GM10266 (cell line): ENCODE data around the gene CEP128.

Experiments
- DNase-seq: peaks from one replicate; pipeline ENCODE4 v3.0.0; 2012; ENCODE audit errors: extremely low spot score
- TF ChIP-seq, protein P1 (sequence below): IDR thresholded peaks from 2 replicates; pipeline ENCODE4 v1.5.1; 2012; ENCODE audit warnings: mild to moderate bottlenecking, low read depth; ENCODE audit not compliant: control insufficient read depth, insufficient read depth; ENCODE audit errors: missing control alignments

CEP128 gene

DNA sequence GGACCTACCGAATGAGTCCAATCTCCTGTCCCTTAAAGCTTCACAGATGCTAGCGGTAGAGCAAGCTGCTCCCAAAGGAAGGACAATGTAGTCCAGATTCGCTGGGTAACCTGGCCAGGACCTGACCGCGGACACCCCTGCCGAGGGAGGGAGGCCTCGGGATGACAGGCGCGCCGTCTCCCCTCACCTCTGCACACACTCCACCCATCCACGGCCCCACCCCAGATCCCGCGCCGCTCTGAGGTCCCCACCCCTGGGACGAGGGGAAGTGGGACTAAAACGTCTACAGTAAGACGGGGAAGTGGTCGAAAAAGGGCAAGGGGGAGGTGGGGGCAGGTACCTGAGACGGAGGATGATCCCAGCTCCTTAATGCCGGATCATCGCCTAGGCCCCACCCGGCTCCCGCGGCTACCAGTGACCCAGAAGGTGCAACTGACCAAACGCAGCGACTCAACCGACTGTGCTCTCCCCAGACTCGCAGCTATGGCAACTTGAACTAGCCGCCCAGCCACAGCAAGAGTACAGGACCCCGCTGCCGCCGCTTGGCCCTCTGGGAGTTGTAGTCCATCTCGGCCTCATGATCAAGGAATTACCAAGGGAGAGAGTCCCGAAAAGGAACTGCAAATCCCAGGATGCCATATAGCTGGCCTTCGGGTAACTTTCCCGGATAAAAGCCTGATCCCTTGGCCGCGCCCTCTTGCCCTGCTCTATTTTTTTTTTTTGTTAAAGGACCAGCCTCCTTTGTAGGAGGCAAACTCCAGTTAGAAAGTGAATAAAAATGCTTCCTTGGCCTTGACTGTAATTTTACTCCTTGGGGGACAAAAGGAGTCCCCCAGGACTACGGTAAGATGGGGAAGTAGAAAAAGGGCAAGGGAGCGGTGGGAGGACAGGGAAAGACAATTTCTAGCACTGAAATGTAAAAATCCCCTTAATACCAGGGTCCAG lies at the start of gene CEP128:
Gene CEP128, minus strand, starts transcription at position 498 of the 945 bp plus-strand sequence.
- peak; percentile 85 for DNase-seq
- TF ChIP-seq, protein P1, sequence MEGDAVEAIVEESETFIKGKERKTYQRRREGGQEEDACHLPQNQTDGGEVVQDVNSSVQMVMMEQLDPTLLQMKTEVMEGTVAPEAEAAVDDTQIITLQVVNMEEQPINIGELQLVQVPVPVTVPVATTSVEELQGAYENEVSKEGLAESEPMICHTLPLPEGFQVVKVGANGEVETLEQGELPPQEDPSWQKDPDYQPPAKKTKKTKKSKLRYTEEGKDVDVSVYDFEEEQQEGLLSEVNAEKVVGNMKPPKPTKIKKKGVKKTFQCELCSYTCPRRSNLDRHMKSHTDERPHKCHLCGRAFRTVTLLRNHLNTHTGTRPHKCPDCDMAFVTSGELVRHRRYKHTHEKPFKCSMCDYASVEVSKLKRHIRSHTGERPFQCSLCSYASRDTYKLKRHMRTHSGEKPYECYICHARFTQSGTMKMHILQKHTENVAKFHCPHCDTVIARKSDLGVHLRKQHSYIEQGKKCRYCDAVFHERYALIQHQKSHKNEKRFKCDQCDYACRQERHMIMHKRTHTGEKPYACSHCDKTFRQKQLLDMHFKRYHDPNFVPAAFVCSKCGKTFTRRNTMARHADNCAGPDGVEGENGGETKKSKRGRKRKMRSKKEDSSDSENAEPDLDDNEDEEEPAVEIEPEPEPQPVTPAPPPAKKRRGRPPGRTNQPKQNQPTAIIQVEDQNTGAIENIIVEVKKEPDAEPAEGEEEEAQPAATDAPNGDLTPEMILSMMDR, result no peak

- DNase-seq, result no peak
- TF ChIP-seq, protein P1, result no peak
Observed at GRCh38 chr14:80988735-80989429, 47.3 kb upstream of the CEP128 start.

GRCh38 chr14:80988192-80988591 lies 46.7 kb upstream of the CEP128 start:
- no peak for DNase-seq
- TF ChIP-seq, protein P1, result no peak

- DNase-seq, result peak; percentile 58
- TF ChIP-seq, protein P1, result peak; percentile 92
Observed at GRCh38 chr14:80987235-80988032, 45.9 kb upstream of the CEP128 start.

- no peak for DNase-seq
- TF ChIP-seq, protein P1, result no peak
Observed at GRCh38 chr14:80982711-80983110, 41.2 kb upstream of the CEP128 start.

- TF ChIP-seq, protein P1, result no peak
- DNase-seq, result no peak
Observed at GRCh38 chr14:80981673-80982072, 40.1 kb upstream of the CEP128 start.
